SHP77 treated with DMSO at 0.1 percent for 48 hours (cell line): ENCODE data around the gene KCND2.
A peak's percentile ranks its signal among the peaks of the same experiment; 100 is the strongest.
"Not testable (repeated sequence)": the region's sequence is repeated elsewhere in the genome, so short reads cannot be mapped to it uniquely, and the experiment has no call there.

Experiments used
- DNase-seq: peaks from one replicate; lab custom pipeline; 2025; lab: John Stamatoyannopoulos, UW

Gene KCND2

GRCh38 chr7:120502132-120502531 is 229.2 kb downstream of the KCND2 start:
- DNase-seq, result no peak

- no peak for DNase-seq
These were observed 229.8 kb downstream of the KCND2 start for GRCh38 chr7:120502825-120503224.

- no peak for DNase-seq
These were observed 231.4 kb downstream of the KCND2 start for GRCh38 chr7:120504386-120504785.

- DNase-seq, result no peak
These were observed 232.8 kb downstream of the KCND2 start for GRCh38 chr7:120505770-120506169.

DNA sequence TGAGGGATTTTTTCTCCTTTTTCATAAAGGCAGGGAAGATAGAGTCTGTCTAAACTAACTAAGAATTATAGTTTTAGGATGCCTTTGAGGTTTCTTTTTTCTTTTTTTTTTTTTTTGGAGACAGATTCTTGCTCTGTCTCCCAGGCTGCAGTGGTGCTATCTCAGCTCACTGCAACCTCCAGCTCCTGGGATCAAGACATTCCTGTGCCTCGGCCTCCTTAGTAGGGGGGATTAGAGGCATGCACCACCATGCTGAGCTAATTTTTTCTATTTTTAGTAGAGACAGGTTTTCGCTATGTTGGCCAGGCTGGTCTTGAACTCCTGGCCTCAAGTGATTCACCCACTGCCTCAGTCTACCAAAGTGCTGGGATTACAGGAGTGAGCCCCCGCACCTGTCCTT is 239.7 kb downstream of the KCND2 start:
- no peak for DNase-seq

DNA sequence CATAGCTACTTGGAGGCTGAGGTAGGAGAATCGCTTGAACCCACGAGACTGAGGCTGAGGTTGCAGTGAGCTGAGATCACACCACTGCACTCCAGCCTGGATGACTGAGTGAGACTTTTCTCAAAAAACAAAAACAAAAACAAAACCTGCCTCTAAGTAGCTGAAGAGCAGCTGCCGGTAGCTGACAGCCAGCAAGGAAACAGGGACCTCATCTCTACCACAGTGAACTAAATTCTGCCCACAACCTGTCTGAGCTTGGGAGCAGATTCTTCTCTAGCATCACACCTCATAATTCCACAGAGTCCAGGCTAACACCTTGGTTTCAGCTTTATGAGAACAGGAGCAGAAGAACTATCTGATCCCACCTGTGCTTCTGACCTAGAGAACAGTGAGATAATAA is 246.2 kb downstream of the KCND2 start:
- DNase-seq, result no peak

DNA sequence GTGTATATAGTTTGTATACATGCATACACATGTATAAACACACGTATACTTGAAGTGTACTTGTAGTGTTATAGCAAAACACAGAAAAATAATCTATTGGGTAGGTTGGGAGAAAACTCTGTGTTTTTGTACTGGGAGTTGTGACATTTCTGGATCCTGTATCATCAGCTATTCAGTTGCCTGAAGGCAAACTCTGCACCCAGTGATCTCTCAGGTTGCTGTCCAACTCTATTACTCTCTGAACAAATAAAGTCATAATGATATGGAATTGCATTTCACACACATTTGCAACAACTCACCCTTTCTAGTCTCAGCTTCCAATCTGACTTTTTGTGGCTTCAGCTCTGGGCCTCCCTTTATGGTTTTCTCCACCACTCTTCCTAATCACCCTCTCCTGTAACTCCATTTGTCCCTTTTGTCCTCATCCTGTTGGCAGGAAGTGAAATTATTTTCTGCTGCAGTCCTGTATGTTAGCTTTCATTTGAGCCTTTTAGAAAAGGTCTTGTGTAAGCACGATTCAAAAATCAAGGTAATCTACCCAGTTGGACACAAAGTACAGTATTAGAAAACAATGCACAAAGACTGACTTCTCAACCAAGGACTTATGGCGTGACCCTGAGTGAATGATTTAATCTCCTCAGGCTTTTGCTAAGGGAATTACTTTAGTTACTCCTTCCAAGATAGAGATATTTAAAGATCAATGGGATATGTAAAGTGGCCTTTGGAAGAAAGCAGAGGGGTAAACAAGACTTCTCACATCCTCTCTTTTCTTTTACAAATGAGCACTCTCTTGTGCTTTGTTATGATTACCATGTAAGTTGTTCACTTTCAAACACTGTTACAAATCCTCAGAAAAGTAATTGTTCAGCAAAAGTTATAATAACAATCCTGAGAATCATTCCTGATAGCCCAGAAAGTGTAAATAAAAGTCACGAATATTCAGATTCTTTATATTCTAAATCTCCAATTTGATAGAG is 249.1 kb downstream of the KCND2 start:
- no peak for DNase-seq

GRCh38 chr7:120523985-120524384 is 251.0 kb downstream of the KCND2 start:
- DNase-seq, result no peak

DNA sequence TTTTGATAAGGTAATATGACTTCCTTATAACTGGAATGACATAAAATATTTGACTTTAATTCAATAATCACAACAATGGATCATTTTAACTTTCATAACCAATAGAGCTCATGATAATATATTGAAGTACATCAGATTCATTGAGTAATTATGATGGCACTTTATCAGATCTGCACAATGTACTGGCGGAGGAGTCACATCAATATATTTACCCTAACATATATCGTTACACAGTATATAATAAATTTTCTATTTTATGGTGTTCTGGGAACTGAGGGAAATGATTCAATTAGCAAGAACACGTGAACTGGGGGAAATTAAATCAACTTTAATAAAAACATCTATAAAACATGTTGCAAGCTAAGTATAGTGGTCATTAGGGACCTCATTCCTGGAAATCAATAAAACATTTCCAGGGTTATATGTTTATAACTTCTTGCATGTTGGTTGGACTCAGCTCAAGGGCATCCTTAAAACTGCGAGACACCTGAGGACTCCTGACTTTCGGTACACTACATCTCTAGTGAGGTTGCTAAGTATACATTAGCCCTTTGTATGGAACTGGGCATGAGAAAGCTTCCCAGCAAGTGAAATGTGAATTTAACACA is 254.0 kb downstream of the KCND2 start:
- DNase-seq, result no peak

GRCh38 chr7:120529736-120530135 is 256.8 kb downstream of the KCND2 start:
- DNase-seq, result no peak

GRCh38 chr7:120538335-120538734 is 265.4 kb downstream of the KCND2 start:
- no peak for DNase-seq

DNA sequence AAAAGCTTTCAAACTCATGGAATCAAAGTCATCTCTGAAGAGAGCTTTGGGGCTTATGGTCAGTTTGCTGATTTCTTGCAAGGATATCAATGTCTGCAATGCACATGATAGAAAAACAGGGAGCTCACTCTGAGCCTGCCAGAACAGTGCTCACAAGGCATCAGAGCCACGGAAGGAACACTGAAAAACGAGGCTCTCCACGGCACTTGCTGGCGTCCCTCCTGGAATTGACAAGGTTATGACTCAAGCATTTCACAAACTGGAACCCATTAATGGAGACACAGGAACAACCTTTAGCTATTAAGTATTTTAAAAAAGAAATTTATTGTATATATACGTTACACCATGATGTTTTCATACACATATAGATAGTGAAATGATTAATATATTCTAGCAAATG is 266.3 kb downstream of the KCND2 start:
- no peak for DNase-seq

DNA sequence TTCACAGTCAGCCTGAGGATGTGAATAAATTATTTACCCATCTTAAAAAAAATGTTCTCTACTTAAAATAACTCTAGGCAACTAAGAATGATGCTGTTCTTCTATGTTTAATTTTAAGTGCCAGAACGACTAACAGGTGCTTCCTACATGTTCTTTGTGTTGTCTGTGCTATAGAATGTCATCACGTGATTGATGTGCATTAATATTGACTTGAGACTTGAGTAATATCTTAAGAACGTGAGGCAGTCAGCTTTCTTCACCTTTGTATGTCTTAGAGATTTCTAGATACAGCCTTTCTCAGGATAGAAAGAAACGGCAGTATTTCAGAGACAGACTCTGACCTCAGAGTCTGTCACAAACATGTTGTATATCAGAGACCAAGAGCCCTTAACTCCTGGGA is 274.6 kb downstream of the KCND2 start:
- no peak for DNase-seq

- DNase-seq, result no peak
These were observed 277.6 kb downstream of the KCND2 start for GRCh38 chr7:120550494-120551048.

DNA sequence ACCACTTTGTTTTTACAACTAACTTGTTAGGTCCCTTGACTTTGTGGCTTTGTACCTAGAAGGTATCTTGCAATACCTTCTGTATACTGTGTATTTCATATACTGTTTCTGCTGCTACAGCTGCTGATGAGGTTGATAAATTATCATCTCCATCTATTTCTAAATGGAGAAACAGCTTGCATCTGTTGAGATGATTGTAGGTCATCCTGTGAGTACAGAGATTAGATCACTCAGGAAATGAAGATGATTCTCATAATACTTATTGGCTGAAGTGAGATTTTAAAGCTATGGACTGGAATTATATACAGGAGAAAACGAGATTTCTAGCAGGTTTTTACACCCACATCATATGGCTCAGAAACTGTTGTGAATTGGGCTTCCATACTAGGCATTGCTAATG is 280.5 kb downstream of the KCND2 start:
- DNase-seq, result no peak

DNA sequence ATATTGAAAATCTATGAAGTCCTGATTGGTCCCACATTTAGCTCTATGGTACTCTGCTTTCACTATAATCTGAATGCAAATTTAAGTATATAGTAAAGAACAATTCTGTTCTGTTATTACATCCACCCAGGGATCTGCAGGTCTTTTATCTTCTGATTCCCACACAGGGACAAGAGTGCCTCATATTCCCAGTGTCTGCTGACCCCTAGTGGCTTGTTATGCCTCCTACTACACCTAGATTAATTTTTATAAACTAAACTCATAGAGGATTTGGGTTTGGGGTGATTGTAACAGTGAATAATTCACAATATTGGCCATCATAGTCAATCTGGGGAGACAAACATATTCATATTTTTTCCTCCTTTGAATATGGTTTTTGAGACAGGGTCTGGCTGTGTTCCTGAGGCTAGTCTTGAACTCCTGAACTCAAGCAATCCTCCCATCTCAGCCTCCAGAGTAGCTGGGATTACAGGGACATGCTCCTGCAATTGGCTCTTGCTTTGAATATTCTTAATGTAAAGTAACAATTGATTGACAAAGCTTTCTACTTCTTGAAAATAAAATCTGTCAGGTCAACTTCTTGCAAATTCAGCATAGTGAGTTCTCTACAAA is 282.1 kb downstream of the KCND2 start:
- DNase-seq, result peak; percentile 48

- DNase-seq, result no peak
These were observed 291.2 kb downstream of the KCND2 start for GRCh38 chr7:120564145-120564544.

- DNase-seq, result no peak
These were observed 294.2 kb downstream of the KCND2 start for GRCh38 chr7:120567204-120567603.

- not testable (repeated sequence) for DNase-seq
These were observed 305.7 kb downstream of the KCND2 start for GRCh38 chr7:120578657-120579056.

- no peak for DNase-seq
These were observed 309.9 kb downstream of the KCND2 start for GRCh38 chr7:120582916-120583315.

- no peak for DNase-seq
These were observed 311.1 kb downstream of the KCND2 start for GRCh38 chr7:120583899-120584586.

DNA sequence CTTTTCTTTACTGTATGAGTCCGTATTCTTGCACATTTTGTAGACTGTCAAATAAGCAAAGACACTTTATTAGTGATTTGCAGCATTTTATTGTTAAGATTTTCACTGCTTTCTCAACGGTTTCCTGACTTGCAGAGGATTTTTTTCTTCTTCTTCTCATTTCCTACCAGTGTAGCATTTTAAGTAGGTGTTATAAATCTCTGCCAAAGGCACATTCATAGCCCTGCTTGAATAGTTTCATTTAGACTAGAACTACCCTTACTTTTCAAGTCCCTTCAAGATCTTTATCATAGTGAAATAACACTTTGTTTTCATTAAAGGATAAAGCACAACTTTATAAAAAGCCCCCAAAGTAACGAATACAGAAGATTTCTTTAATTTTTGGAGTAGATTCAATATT is 313.6 kb downstream of the KCND2 start:
- DNase-seq, result no peak
